Measurements from ENCODE around the gene LHPP.

DNA sequence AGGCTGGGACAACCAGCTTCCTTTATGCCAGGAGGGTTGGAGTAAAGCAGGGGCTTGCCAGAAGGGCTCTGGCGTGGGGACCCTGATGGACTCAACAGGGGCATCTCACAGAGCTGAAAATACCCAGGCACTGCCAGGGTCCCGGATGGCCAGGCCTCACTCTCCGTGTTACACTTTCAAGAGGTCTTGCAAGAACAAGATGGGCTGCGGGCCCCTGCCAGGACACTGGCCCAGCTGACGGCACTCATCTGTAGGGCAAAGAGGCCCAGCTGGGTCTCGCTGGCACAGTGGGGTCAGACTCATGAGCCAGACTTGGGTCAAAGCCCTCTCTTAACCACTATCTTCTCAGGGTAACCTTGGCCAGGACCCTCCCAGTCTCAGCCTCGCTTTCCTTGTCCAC lies 191.7 kb downstream of the LHPP start:
- TF ChIP-seq POLR2A (IDR thresholded peaks at IDR 0.05) = no peak
- TF ChIP-seq, protein P1, sequence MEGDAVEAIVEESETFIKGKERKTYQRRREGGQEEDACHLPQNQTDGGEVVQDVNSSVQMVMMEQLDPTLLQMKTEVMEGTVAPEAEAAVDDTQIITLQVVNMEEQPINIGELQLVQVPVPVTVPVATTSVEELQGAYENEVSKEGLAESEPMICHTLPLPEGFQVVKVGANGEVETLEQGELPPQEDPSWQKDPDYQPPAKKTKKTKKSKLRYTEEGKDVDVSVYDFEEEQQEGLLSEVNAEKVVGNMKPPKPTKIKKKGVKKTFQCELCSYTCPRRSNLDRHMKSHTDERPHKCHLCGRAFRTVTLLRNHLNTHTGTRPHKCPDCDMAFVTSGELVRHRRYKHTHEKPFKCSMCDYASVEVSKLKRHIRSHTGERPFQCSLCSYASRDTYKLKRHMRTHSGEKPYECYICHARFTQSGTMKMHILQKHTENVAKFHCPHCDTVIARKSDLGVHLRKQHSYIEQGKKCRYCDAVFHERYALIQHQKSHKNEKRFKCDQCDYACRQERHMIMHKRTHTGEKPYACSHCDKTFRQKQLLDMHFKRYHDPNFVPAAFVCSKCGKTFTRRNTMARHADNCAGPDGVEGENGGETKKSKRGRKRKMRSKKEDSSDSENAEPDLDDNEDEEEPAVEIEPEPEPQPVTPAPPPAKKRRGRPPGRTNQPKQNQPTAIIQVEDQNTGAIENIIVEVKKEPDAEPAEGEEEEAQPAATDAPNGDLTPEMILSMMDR (IDR thresholded peaks at IDR 0.05) = no peak
